HG03439 (cell line): ENCODE results near the gene GINS2.

Source experiments
- ATAC-seq: cut with Tn5 transposase; IDR thresholded peaks from one replicate; pipeline ENCODE4 v1.9.1; 2021; ENCODE audit warnings: mild to moderate bottlenecking, moderate library complexity; ENCODE audit not compliant: unreplicated experiment

The GINS2 gene

GRCh38 chr16:85690469-85691064, 1.8 kb upstream of the GINS2 start:
- ATAC-seq = no peak

- ATAC-seq = no peak
Observed at GRCh38 chr16:85689950-85690320, 1.2 kb upstream of the GINS2 start.

GRCh38 chr16:85689285-85689949, 663 bp upstream of the GINS2 start:
- ATAC-seq = no peak

- no peak for ATAC-seq
Observed at GRCh38 chr16:85687651-85688471, 893 bp downstream of the GINS2 start.

- ATAC-seq = no peak
Observed at GRCh38 chr16:85686912-85687591, 1.7 kb downstream of the GINS2 start.

- ATAC-seq = no peak
Observed at GRCh38 chr16:85685251-85685650, 3.5 kb downstream of the GINS2 start.

GRCh38 chr16:85683363-85683762, 5.4 kb downstream of the GINS2 start:
- no peak for ATAC-seq

GRCh38 chr16:85682516-85682915, 6.2 kb downstream of the GINS2 start:
- no peak for ATAC-seq

- no peak for ATAC-seq
Observed at GRCh38 chr16:85681255-85681654, 7.5 kb downstream of the GINS2 start.

GRCh38 chr16:85680352-85680944, 8.3 kb downstream of the GINS2 start:
- ATAC-seq = no peak

- ATAC-seq = no peak
Observed at GRCh38 chr16:85679870-85680269, 8.9 kb downstream of the GINS2 start.

GRCh38 chr16:85678821-85679220, 9.9 kb downstream of the GINS2 start:
- no peak for ATAC-seq

- no peak for ATAC-seq
Observed at GRCh38 chr16:85678016-85678415, 10.7 kb downstream of the GINS2 start.

GRCh38 chr16:85677383-85677967, 11.3 kb downstream of the GINS2 start:
- ATAC-seq = no peak

GRCh38 chr16:85676466-85676865, 12.3 kb downstream of the GINS2 start:
- ATAC-seq = no peak

GRCh38 chr16:85675251-85675874, 13.4 kb downstream of the GINS2 start:
- ATAC-seq = no peak

GRCh38 chr16:85674828-85675227, 13.9 kb downstream of the GINS2 start:
- ATAC-seq = no peak

GRCh38 chr16:85674418-85674755, 14.4 kb downstream of the GINS2 start:
- no peak for ATAC-seq

- ATAC-seq = no peak
Observed at GRCh38 chr16:85673529-85674417, 15.0 kb downstream of the GINS2 start.
